Measurements from ENCODE around the gene RELN.

Gene RELN

GRCh38 chr7:103626776-103627175 lies 362.7 kb downstream of the RELN start:
- no peak for DNase-seq

GRCh38 chr7:103622274-103622673 lies 367.2 kb downstream of the RELN start:
- no peak for DNase-seq

DNA sequence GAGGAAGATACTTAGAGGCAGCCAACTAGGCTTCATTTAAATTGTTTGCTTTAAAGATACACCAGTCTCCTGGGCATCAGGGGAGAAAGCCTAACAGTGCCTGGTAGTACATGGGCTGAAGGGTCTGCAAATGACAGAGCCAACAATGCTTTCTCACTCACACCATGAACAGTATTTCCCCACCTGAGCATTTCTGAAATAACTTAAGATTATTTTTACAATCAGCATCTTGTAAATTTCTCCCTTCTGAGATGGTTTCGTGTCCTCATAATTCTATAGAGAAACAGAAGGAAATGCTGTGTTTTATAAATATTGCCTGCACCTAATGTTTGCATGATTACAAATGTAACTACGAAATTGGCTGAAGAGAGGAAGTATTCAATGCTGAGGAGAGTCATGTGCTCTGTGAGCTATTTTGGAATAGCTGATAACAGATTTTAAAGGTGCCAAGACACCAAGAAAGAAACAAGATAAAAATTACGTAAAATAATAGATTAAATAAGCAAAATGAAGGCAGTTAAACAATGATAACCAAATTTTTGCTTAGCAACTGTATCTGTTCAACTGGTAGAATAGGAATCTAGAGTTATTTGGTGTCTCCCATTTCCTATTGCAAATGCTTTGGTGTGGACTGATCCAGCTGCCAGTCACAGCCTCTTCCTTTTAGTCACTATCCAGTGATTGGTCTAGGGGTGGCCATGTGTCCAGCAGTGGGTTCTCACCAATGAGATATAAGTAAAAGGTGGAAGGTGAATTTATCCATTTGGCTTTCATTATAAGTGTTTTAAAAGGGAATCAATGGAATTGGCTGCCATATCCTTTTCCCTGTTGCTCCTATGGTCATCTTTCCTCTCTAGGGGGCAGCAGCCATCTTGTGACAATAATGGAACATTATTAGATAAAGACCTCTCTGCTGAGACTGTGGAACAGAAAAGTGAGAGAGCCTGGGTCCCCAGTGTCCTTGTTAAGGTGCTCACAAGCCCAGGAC lies 375.5 kb downstream of the RELN start:
- no peak for DNase-seq

DNA sequence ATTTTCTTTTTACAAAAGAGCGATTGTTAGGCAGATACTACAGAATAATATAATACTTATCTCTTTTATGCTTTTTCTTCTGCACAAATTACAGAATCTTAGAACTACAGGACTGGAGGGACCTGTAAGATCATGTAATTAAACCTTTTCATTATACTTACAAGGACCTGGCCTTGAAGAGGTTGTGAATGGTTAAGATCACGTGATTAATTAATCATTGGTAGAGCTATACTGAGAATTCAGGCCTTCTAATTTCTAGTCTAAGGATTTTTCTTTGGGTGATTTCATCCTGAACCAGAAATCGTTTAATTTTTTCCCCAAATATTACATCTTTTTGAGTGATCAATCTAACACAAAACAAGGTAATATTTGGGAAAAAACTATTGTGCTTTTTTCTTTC lies 379.7 kb downstream of the RELN start:
- DNase-seq, result no peak

- no peak for DNase-seq
Measured at GRCh38 chr7:103605640-103606039, 383.8 kb downstream of the RELN start.

DNA sequence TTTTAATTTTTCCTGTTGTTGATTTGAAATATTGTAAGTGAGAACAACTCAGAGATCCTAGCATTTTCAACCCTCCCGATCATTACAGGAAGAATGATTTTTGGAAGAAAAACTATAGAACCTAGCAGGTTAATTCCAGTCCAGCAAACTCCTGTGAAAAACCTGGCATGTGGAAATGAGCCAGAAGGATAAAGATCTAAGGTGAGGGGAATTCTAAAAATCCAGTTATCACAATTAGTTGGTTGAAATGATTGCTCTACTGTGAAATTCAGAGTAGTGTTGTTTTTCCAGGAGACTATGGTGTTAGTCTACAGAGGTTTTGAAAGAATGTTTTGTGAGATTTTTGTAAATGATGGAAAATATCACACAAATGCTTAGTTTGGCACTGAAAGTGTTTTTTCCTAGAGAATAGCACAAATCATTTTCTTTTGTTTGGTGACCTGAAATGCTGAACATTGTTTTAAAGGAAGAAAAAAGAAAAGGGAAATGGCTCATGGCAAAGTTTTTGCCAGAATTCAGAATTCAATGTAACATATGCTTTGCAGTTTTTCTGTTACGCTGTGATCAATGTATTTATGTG lies 391.0 kb downstream of the RELN start:
- peak in 1 of 14 donors; percentile 45 for DNase-seq

DNA sequence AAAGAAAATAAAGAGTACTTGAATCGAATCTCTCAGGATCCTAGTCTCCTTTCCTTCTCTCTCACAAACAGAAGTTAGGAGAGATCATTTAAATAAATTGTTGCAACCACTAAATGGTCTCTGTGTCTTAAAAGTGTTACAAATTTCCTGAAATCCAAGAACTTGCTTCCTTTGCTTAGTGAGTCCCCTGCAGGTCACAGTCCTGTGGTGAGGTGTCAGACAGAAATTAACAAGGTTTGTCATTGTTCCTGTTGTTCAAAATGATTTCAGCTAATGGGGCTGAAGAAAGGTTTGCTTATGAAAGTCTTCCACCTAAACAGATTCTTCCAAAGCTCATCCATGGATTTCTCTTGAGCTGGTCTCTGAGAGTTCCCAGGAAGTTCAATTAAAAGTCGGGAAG lies 391.9 kb downstream of the RELN start:
- no peak for DNase-seq

DNA sequence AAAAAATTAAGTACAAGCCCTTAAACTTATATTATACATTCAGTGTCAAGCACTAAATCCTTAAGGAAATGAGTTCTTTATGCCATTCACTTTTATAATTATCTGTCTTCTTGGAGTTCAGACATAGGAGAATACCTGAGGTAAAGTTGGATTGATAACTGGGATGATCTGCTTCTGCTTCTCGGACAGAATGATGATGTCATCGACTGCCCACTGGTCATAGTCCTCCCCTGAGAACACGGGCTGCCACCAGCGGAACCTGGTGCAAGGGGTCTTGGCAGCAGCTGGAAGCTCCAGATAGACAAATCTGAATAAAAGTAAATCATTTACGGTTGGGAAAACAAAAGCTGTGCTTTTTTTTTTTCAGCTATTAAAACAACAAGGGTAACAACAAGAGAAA lies 395.3 kb downstream of the RELN start:
- no peak for DNase-seq

DNA sequence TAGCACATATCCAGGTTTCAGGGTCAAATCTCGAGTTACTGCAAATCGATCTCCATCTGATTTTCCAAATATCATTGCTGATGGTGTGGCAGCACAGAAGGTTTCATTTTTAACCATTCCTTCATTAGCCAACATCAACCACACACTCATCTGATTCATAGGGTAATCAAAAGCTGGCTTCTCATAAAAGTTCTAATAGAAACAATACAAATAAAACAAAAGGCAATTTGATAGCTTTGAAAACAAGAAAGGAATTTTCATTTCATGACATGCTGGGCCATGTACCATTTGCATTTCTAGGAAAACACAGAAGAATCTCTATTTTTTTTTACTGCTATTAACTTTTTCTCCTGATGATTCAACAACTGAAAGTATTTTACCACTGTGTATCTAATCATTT lies 395.8 kb downstream of the RELN start:
- DNase-seq, result no peak

- no peak for DNase-seq
Measured at GRCh38 chr7:103592844-103593243, 396.6 kb downstream of the RELN start.

- no peak for DNase-seq
Measured at GRCh38 chr7:103592187-103592586, 397.3 kb downstream of the RELN start.

DNA sequence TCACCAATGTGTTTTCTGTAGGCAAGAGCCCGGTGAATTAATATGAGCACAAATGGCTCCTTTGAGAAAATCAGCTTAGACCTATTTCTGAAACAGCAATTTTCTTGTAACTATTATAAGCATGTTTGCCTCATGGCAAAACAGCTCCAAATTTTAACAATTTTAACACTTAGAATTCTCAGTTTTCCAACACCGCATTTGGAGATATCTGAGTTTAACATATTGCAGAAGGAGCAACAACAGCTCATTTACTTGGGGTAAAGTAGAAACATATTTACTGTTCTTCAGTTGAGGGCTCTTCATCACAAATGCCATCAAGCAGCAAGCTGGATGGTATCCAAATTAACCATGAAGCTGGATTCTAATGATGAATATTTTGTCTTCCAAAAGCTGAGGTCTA lies 409.4 kb downstream of the RELN start:
- DNase-seq, result no peak

DNA sequence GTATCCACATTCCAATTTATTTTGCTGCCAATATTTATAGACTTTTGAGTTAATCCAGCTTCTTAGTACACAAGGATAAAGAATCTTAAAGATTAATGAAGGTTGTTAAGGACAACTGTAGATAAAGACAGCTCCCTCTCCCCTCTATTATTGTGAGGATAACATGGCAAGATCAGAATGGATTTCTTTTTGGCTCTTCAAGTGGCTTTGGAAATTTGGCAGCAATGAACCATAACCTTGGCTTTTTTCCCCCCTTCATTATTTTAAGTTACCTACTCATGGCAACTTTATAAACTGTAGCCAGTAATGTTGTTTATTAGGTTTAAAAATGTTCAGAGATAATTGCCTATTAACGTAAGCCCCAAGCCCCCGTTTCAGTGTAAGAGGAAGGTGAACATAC lies 412.4 kb downstream of the RELN start:
- DNase-seq, result peak in 1 of 14 donors; percentile 51

GRCh38 chr7:103576641-103577040 lies 412.8 kb downstream of the RELN start:
- peak in 2 of 14 donors; percentile 9 to 71 for DNase-seq

DNA sequence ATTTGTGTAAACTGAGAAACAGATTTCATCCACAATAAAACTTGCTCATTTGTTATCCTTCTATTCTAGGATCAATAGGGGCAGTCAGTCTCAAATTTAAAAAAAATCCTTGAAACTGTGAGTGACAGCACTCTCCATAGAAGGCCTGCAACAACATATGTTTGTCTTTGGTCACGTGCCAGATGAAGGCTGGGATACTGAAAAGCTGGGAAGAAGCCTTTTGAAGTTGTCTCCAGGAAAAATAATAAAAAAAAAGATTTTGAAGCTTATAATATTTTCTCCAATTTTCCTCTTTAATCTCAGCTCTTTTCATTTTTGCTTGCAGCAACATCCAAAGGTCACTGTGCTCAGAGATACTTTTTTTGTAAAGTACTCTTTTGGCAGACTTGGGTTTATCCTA lies 414.9 kb downstream of the RELN start:
- peak in 1 of 14 donors; percentile 41 for DNase-seq

DNA sequence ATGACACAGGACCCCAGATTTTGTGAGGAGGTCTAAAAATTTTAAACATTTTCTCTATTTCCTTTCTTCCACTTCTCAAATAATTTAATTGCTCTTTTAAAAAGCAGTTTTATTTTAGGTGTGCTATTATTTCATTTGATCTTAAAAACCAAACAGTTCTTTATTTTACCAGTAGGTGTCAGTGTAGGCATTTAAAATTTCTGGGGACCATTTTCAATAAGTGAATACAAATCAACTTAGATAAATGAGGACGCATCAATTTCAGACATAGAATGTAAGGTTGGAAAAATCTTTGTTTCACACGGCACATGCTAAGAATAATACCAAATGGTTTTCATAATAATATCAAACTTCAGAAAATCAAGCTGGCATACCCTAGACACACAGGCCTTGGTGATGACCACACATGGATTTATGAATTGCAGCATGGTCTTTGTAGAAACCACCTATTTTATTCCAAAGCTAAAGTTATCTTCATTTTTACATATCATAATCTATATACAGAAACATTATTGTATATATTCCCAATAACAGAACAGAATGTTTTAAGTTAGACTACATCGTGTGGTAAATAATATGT lies 415.9 kb downstream of the RELN start:
- peak in 1 of 14 donors; percentile 46 for DNase-seq

- no peak for DNase-seq
Measured at GRCh38 chr7:103571586-103571985, 417.9 kb downstream of the RELN start.

- DNase-seq, result no peak
Measured at GRCh38 chr7:103569621-103570305, 419.7 kb downstream of the RELN start.

DNA sequence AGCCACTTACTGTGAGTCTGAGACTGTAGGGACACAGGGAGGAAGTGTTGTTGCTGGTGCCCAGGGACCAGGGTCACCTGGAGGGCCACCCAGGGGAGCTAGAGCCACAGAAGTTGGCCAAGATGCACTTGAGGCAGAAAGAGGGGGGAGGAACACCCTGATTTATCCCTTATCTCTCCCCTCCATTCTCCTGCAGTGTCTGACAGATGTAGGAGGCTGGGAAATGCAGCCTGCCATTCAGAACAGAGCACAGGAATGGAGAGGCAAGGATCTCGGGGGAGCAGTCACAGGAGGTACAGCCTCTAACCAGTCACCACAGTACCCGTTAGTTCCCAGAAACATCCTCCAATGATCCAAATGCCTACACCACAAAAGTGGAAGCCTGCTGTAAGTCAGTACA lies 425.0 kb downstream of the RELN start:
- DNase-seq, result no peak

- peak in 1 of 14 donors; percentile 30 for DNase-seq
Measured at GRCh38 chr7:103560136-103560535, 429.3 kb downstream of the RELN start.

DNA sequence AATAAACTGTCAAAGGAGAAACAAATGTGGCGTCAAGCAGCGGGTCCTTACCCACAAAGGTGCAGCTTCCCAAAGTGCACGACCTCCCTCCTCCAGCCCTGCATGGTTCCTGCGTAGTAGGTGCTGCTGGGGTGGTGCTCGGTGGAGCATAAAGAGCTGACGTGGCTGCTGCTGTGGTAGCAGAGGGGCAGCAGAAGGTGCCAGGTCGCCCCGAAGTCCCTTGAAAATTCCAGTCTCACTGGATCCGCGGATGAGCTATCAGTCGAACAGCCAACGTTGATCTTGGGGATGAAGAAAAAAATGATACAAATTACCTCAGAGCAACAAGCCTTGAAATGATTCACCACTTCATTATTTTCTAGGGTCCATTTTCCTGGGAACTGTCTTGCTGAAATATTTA lies 438.4 kb downstream of the RELN start:
- DNase-seq, result no peak

DNA sequence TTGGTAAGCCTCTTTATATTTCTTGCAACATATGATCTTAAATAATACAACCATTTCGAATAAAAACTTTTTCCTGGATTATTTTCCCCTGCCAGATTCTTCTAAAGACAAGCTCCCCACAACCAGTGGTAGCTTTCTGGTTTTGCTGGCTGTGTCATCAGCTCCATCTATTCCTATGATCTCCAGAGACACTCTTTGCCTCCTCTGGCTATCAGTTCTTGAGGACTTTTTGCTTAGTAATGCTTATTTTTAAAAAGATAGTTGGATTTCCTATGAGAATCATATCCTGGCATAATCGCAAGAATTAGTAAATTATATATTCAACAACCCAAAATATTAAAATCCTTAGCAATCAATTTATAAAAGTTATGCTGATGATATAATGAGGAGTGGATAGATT lies 439.7 kb downstream of the RELN start:
- DNase-seq, result no peak
